BLaER1 treated with 17β-estradiol and CSF1 and Interleukin-3, amounts not matched to agents 10 nM and 100 nM (cell line): ENCODE data around the gene PLEKHG5.
"Not testable (repeated sequence)": the region's sequence is repeated elsewhere in the genome, so short reads cannot be mapped to it uniquely, and the experiment has no call there.

Experiments
- H3K27ac ChIP-seq, 11 experiments: shearing (Covaris generic); formaldehyde crosslinking; 2 replicates each; pipeline ENCODE4 v1.8.1; 2022
- H3K27me3 ChIP-seq, 11 experiments: shearing (Covaris generic); formaldehyde crosslinking; 2 replicates each; pipeline ENCODE4 v1.8.1; 2022
- H3K36me3 ChIP-seq, 11 experiments: shearing (Covaris generic); formaldehyde crosslinking; 2 replicates each; pipeline ENCODE4 v1.8.1; 2022
- H3K4me1 ChIP-seq, 10 experiments: shearing (Covaris generic); formaldehyde crosslinking; 2 replicates each; pipeline ENCODE4 v1.8.1; 2022
- H3K4me2 ChIP-seq, 11 experiments: shearing (Covaris generic); formaldehyde crosslinking; 2 replicates each; pipeline ENCODE4 v1.8.1; 2022
- H3K4me3 ChIP-seq, 10 experiments: shearing (Covaris generic); formaldehyde crosslinking; 2 replicates each; pipeline ENCODE4 v1.8.1; 2022
- H3K9ac ChIP-seq, 11 experiments: shearing (Covaris generic); formaldehyde crosslinking; 2 replicates each; pipeline ENCODE4 v1.8.1; 2022
- H3K9me3 ChIP-seq, 11 experiments: shearing (Covaris generic); formaldehyde crosslinking; replicated peaks in 1 of 11; 2 replicates each; pipeline ENCODE4 v1.8.1; 2022
- H4K20me1 ChIP-seq, 11 experiments: shearing (Covaris generic); formaldehyde crosslinking; 2 replicates each; pipeline ENCODE4 v1.8.1; 2022
- Cebpa-rat ChIP-seq, 11 experiments: shearing (Covaris generic); IDR thresholded peaks; 2 replicates each; pipeline ENCODE4 v1.8.1; 2022

Gene PLEKHG5

DNA sequence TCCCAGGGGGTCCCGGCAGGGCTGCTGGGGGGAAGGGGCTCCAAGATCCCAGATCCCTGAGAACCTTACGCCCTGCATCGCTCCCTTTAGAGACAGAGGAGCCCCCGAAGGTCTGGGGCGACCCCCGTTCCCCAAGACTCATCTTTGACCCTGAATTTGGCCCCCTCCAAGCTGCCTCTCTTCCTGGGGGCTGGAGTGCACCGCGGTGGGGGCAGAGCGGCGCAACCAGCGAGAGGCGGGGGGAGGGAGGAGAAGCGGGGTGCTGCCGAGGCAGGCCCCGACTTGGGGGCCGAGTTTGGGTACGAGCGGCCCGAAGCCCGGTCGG lies 5.4 kb upstream of the PLEKHG5 start:
- H4K20me1 ChIP-seq: peaks cover 0 to 67% (median 10%) of the 10 kb centered on the region in 11 experiments; a peak in 11 of 22 replicates
- H3K9ac ChIP-seq: peak overlapping the region in 5 of 11 experiments; percentile 5 to 52 (median 24); a peak in 5 of 22 replicates
- no peaks in the 10 kb centered on the region for H3K36me3 ChIP-seq
- peak overlapping the region; percentile 12 to 72 (median 50); a peak in 15 of 20 replicates for H3K4me3 ChIP-seq
- H3K4me2 ChIP-seq: peak overlapping the region; percentile 55 to 98 (median 96)
- no peaks in the 10 kb centered on the region for H3K9me3 ChIP-seq
- TF ChIP-seq Cebpa-rat (IDR thresholded peaks at IDR 0.05): no peak
- peaks cover 0 to 64% (median 10%) of the 10 kb centered on the region in 11 experiments; a peak in 17 of 22 replicates for H3K27me3 ChIP-seq
- H3K27ac ChIP-seq: no peak overlapping the region
- H3K4me1 ChIP-seq: peaks cover 43 to 82% (median 70%) of the 10 kb centered on the region in 10 experiments

DNA sequence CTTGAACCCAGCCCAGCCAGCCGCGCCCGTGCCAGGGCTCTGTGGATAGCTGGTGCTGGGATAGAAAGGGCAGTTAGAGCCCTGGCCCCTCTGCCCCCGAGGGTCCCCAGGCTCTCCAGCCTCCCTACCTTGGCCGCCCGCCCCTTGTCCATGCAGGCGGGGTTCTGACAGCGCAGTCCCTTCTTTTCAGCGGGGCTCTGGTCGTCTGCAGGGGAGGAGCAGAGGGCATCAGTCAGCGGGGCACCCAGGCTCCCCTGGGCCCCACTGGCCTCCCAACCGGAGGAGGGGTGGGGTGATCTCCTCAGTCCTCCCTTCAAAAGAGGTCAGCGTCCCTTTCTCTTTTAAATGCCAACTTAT lies 4.9 kb upstream of the PLEKHG5 start:
- H3K4me1 ChIP-seq: peaks cover 43 to 82% (median 70%) of the 10 kb centered on the region in 10 experiments
- H3K36me3 ChIP-seq: no peaks in the 10 kb centered on the region
- H3K4me2 ChIP-seq: peak overlapping the region; percentile 55 to 98 (median 96)
- peak overlapping the region in 1 of 10 experiments; percentile 47; a peak in 3 of 20 replicates for H3K4me3 ChIP-seq
- peaks cover 0 to 67% (median 10%) of the 10 kb centered on the region in 11 experiments; a peak in 10 of 22 replicates for H4K20me1 ChIP-seq
- peak overlapping the region in 4 of 11 experiments; percentile 22 to 52 (median 29); a peak in 5 of 22 replicates for H3K9ac ChIP-seq
- no peaks in the 10 kb centered on the region for H3K9me3 ChIP-seq
- no peak for TF ChIP-seq Cebpa-rat (IDR thresholded peaks at IDR 0.05)
- peaks cover 0 to 64% (median 10%) of the 10 kb centered on the region in 11 experiments; a peak in 17 of 22 replicates for H3K27me3 ChIP-seq
- H3K27ac ChIP-seq: no peak overlapping the region

DNA sequence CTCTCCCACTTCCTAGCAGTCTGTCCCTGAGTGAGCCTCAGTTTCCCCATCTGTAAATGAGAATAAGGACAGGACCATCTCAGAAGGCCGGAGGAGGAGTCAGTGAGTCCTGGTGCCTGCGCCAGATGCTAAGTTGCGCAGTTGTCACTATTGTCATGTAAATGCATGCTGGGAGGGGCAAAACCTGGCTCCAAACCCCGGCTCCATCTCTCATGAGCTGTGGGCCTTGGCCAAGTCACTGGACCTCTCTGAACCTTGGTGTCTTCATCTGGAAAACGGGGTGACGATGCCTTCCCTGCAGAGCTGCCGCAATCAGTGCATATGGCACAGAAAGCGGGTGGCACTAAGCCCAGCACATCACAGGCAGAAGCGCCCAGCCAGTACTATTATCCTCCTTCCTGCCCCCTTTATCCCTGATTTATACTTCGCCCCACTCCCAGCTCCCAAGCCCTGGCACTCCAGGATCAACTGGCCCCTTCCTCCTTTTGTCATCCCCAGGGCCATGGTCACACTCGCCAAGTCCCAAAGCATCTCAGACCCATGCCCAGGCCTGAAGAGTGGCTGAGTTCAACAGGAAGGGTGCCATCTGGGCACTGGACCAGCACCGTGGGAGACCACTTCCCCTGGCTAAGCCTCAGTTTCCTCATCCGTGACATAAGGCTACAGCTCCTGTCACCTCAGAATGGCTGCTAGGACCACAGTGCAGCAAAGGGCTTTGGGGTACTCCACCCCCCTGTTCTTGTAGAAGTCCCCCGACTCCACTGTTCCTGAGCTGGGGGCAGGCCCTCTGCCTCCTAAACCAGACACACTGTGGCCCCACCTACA lies 4.3 kb upstream of the PLEKHG5 start:
- Histone ChIP-seq H3K9ac (peak overlapping the region in 4 of 11 experiments; percentile 22 to 52 (median 29); a peak in 4 of 22 replicates), H3K4me2 (peak overlapping the region; percentile 19 to 98 (median 96); a peak in 20 of 22 replicates), H3K36me3 (no peaks in the 10 kb centered on the region), H4K20me1 (peaks cover 0 to 66% (median 10%) of the 10 kb centered on the region in 11 experiments; a peak in 10 of 22 replicates), H3K4me1 (peaks cover 48 to 82% (median 73%) of the 10 kb centered on the region in 10 experiments), H3K9me3 (no peaks in the 10 kb centered on the region), H3K27me3 (peaks cover 0 to 64% (median 10%) of the 10 kb centered on the region in 11 experiments; a peak in 17 of 22 replicates), H3K27ac (no peak overlapping the region), H3K4me3 (peak overlapping the region in 1 of 10 experiments; percentile 47; a peak in 1 of 20 replicates)
- TF ChIP-seq Cebpa-rat (IDR thresholded peaks at IDR 0.05): no peak

DNA sequence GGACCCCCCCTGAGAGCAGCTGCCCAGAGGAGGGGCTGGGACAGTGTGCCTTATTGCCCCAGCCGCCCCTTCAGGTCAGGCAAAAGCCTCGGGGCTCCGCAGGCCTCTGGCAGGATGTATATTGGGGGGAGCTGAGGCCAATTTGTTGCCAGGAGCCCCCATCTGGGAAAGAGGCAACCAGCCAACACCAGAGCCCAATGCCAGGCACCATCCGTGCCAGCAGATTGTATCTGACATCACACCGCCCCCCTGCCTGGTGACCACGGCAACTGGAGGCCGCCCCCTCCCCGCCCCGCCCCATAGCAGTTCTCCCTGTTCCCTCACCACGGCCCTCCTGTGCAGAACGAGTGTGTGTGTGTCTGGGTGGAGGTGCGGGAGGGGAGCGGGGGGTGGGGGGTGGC lies 3.6 kb upstream of the PLEKHG5 start:
- Histone ChIP-seq H3K27ac (no peak overlapping the region), H3K4me2 (peak overlapping the region in 2 of 11 experiments; percentile 95 to 96; a peak in 2 of 22 replicates), H3K9me3 (no peaks in the 10 kb centered on the region), H3K9ac (no peak overlapping the region), H4K20me1 (peaks cover 0 to 62% (median 10%) of the 10 kb centered on the region in 11 experiments; a peak in 10 of 22 replicates), H3K4me1 (peaks cover 52 to 82% (median 75%) of the 10 kb centered on the region in 10 experiments), H3K36me3 (no peaks in the 10 kb centered on the region), H3K27me3 (peaks cover 0 to 71% (median 10%) of the 10 kb centered on the region in 11 experiments; a peak in 17 of 22 replicates), H3K4me3 (no peak overlapping the region)
- no peak for TF ChIP-seq Cebpa-rat (IDR thresholded peaks at IDR 0.05)

DNA sequence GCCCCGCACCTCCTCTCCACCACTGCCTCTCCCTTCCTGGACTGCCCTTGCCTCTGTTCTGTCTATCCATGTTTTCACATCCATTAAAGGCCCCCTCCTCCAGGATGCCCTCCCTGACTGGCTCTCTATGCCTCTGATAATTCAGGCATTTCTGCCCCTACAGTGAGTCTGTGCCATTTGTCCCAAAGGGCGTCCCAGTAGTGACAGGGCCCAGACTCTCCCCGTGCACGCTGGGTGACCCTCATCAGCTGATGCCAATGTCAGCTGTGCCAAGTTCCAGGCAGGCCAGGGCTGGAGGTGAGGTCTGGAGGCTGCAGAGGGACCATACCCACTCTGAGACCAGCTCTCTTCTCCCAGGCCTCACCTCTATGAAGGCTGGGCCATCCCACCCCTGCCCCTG lies 3.2 kb upstream of the PLEKHG5 start:
- TF ChIP-seq Cebpa-rat (IDR thresholded peaks at IDR 0.05): no peak
- Histone ChIP-seq H3K27me3 (peaks cover 0 to 72% (median 10%) of the 10 kb centered on the region in 11 experiments; a peak in 17 of 22 replicates), H3K9me3 (no peaks in the 10 kb centered on the region), H3K4me1 (peaks cover 50 to 82% (median 74%) of the 10 kb centered on the region in 10 experiments), H3K4me3 (no peak overlapping the region), H3K27ac (no peak overlapping the region), H3K4me2 (no peak overlapping the region), H3K9ac (no peak overlapping the region), H3K36me3 (no peaks in the 10 kb centered on the region), H4K20me1 (peaks cover 0 to 66% (median 10%) of the 10 kb centered on the region in 11 experiments; a peak in 13 of 22 replicates)

DNA sequence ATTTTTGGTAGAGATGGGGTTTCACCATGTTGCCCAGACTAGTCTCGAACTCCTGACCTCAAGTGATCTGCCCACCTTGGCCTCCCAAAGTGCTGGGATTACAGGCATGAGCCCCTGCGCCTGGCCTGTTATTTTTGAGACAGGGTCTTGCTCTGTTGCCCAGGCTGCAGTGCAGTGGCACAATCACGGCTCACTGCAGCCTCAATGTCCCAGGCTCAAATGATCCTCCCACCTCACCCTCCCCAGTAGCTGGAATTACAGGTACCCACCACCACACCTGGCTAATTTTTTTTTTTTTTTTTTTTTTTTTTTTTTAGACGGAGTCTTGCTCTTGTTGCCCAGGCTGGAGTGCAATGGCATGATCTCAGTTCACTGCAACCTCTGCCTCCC lies 2.4 kb upstream of the PLEKHG5 start:
- Histone ChIP-seq H3K27me3 (peaks cover 0 to 70% (median 10%) of the 10 kb centered on the region in 11 experiments; a peak in 18 of 22 replicates), H3K4me1 (peaks cover 42 to 82% (median 74%) of the 10 kb centered on the region in 10 experiments), H4K20me1 (peaks cover 0 to 66% (median 12%) of the 10 kb centered on the region in 11 experiments; a peak in 13 of 22 replicates)
- H3K36me3 ChIP-seq, H3K9ac ChIP-seq, H3K9me3 ChIP-seq, H3K27ac ChIP-seq, H3K4me3 ChIP-seq, H3K4me2 ChIP-seq: not testable (repeated sequence)

DNA sequence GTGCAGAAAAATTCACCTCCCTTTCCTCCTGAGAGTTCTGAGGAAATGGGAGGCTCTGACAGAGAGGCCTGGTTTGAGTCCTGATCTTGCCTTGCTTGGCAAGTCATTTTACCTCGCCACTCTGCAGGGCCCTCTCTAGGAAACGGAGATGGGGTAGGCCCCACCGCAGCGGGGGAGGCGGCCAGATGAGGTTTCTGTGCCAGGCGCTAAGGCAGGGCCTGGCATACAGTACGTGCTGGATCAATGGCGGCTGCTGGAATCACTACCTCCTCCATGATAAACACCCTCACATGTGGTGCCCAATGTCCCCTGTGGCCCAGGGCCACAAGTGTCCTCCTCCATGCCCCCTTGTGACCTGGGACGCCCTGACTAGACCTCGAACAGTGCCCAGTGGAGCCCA lies 499 bp upstream of the PLEKHG5 start:
- Histone ChIP-seq H3K9me3 (no peaks in the 10 kb centered on the region), H3K36me3 (no peaks in the 10 kb centered on the region), H3K4me2 (peak overlapping the region; percentile 23 to 100 (median 98); a peak in 21 of 22 replicates), H3K27ac (peak overlapping the region in 4 of 11 experiments; percentile 18 to 68 (median 43); a peak in 6 of 22 replicates), H3K4me1 (peaks cover 32 to 68% (median 63%) of the 10 kb centered on the region in 10 experiments), H3K27me3 (peaks cover 5 to 70% (median 23%) of the 10 kb centered on the region in 11 experiments; a peak in 21 of 22 replicates), H3K4me3 (peak overlapping the region in 1 of 10 experiments; percentile 64; a peak in 2 of 20 replicates), H3K9ac (peak overlapping the region in 3 of 11 experiments; percentile 69 to 78 (median 75); a peak in 5 of 22 replicates), H4K20me1 (peaks cover 0 to 67% (median 11%) of the 10 kb centered on the region in 11 experiments; a peak in 12 of 22 replicates)
- no peak for TF ChIP-seq Cebpa-rat (IDR thresholded peaks at IDR 0.05)

DNA sequence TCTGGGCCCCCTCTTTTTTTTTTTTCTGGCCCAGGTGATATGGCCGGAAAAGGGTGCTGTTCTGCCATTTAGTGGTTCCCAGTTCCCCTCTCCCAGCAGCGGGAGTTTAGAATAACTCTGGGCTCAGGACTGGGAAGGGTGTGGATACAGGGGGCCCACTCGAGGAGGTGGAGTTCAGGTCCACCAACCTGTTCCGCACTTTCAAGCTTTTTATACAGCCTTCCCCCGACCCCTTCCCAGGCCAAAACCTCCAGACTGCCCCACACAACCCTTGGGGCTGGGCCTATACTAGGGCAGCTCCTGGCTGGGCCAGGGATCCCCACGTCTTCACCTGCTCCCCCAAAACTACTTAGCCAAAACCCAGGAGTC lies 402 bp downstream of the PLEKHG5 start:
- peak overlapping the region; percentile 93 to 100 (median 98) for H3K4me2 ChIP-seq
- no peaks in the 10 kb centered on the region for H3K36me3 ChIP-seq
- H3K27me3 ChIP-seq: peaks cover 11 to 70% (median 23%) of the 10 kb centered on the region in 11 experiments
- H3K4me1 ChIP-seq: peaks cover 26 to 62% (median 57%) of the 10 kb centered on the region in 10 experiments
- peak overlapping the region in 5 of 11 experiments; percentile 34 to 69 (median 64); a peak in 10 of 22 replicates for H3K27ac ChIP-seq
- H4K20me1 ChIP-seq: peaks cover 0 to 66% (median 10%) of the 10 kb centered on the region in 11 experiments; a peak in 13 of 22 replicates
- no peaks in the 10 kb centered on the region for H3K9me3 ChIP-seq
- H3K9ac ChIP-seq: peak overlapping the region in 8 of 11 experiments; percentile 44 to 78 (median 68); a peak in 16 of 22 replicates
- no peak for TF ChIP-seq Cebpa-rat (IDR thresholded peaks at IDR 0.05)
- peak overlapping the region; percentile 49 to 72 (median 62); a peak in 19 of 20 replicates for H3K4me3 ChIP-seq
